ENCODE results near the gene PTPN23. TPM values are rescaled to one million over a fixed set of nuclear protein-coding genes. Genes with fewer than 3 reads are reported as not detected.

The PTPN23 gene
- polyA plus RNA-seq, 1 experiment = 1.3 TPM

DNA sequence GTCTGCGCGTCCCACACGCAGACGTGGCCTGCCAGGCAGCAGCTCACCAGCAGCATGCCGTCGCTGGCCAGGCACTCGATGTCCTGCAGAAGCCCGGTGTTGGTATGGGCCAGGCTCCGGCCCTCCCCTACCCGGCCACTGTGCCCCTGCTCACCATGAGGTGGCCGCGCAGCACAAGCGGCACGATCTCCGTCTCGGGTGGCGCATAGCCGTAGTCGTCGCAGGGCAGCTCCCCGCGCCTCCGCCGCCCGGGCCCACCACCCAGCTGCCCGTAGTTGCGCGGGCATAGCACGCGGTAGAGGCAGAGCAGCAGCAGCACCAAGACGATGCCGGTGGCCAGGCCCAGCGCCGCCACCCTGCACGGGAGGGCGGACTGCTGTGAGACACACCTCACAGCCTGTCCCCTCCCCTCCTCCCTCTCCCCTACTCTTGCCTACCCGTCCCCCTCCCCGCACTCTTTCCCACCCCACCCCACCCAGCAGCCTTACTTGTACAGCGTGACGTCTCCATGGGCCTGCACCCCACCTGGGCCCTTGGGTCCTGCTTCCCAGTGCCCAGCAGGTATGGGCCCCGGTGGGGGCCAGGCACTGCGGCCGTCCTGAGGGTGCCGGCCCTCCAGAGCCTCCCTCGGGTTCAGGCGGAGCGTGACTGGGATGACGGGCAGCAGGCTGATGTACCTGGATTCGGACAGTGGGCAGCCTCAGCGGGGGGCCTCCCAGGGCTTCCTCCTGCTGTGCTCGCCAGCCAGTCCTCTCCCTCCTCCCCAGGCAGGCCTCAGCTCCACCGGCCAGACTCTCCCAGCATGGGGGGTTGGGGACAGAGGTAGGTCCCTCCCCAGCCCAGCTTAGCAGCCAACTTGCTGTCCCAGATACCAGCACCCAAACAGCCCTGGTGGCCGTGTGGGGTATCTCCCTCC lies 37.6 kb downstream of the PTPN23 start:
- DNase-seq (ENCODE audit: low read depth, low spot score) = no peak
- TF ChIP-seq, protein P1, sequence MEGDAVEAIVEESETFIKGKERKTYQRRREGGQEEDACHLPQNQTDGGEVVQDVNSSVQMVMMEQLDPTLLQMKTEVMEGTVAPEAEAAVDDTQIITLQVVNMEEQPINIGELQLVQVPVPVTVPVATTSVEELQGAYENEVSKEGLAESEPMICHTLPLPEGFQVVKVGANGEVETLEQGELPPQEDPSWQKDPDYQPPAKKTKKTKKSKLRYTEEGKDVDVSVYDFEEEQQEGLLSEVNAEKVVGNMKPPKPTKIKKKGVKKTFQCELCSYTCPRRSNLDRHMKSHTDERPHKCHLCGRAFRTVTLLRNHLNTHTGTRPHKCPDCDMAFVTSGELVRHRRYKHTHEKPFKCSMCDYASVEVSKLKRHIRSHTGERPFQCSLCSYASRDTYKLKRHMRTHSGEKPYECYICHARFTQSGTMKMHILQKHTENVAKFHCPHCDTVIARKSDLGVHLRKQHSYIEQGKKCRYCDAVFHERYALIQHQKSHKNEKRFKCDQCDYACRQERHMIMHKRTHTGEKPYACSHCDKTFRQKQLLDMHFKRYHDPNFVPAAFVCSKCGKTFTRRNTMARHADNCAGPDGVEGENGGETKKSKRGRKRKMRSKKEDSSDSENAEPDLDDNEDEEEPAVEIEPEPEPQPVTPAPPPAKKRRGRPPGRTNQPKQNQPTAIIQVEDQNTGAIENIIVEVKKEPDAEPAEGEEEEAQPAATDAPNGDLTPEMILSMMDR (IDR thresholded peaks at IDR 0.05; ENCODE audit: low read depth, low read length) = peak; percentile 23; the same call in 1 of the 2 replicates
- POLR2A ChIA-PET = interaction anchor here (0.5 to 1.4 kb wide), 3 partner anchors 30 to 118 kb away, joined by 3 to 4 read pairs (median 4); no protein-coding TSS in a partner anchor
- H3K9me3 ChIP-seq (ENCODE audit: control insufficient read depth, insufficient read depth, low read length) = no peaks in the 10 kb centered on the region; the same call in 1 of the 2 replicates
- H3K4me3 ChIP-seq (ENCODE audit: low read depth, low read length) = no peak overlapping the region
- H3K27me3 ChIP-seq (ENCODE audit: control insufficient read depth, insufficient read depth, low read length) = no peaks in the 10 kb centered on the region
- no peak overlapping the region for H3K27ac ChIP-seq (ENCODE audit: low read depth, low read length)
- CTCF ChIA-PET = no interaction called here

DNA sequence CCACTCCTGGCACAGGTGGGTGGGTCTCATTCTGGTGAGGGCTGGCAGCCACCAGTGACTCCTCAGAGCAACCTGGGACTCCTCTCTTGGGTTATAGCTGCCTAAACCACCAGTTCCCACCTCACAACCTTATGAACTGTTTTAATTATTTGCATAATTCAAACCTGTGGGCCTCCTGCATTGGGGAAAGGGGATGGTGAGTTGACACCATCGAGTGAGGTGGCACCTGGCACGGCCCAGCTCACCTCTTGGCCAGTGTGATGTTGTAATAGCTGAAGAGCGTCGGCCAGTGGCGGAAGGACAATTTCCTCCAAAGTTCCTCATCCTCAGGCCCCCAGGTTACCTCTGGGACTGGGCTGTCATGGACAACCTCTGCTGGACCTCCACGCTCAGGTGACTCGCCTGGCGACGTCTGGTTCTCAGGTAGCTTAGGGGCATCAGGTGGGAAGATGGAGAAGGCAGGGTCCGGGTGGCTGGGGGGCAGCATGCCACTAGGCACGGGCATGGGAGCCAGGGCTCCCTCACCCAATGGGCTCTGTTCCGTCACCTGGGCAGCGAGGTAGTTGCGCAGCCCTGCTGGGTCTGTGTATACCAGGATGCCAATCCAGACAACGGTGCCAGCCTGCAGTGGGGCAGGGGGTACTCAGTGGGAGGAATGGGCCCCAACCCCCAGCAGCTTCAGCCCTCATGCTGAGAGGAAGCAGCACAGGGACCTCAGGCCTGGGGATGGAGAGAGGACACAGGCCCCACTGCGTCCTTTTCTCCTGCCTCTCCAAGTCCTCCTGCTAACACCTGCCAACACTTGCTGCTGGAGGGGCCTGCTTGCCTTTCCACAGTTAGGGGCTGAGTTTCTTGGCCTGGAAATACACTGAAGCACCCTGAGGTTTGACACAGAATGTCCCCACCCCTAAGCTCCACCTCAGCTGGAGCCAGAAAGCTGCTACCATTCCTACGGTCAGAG lies 38.5 kb downstream of the PTPN23 start:
- CTCF ChIA-PET = interaction anchor here (0.5 to 1.1 kb wide), 3 partner anchors 23 to 102 kb away, joined by 3 to 4 read pairs (median 3); no protein-coding TSS in a partner anchor
- H3K9me3 ChIP-seq (ENCODE audit: control insufficient read depth, insufficient read depth, low read length) = no peaks in the 10 kb centered on the region; the same call in 1 of the 2 replicates
- no peak for DNase-seq (ENCODE audit: low read depth, low spot score)
- POLR2A ChIA-PET = interaction anchor here (0.6 to 1.4 kb wide), 2 partner anchors 29 to 39 kb away, joined by 3 to 4 read pairs; no protein-coding TSS in a partner anchor
- no peak overlapping the region for H3K27ac ChIP-seq (ENCODE audit: low read depth, low read length)
- TF ChIP-seq, protein P1 (IDR thresholded peaks at IDR 0.05; ENCODE audit: low read depth, low read length) = no peak
- no peak overlapping the region for H3K4me3 ChIP-seq (ENCODE audit: low read depth, low read length)
- H3K27me3 ChIP-seq (ENCODE audit: control insufficient read depth, insufficient read depth, low read length) = no peaks in the 10 kb centered on the region

DNA sequence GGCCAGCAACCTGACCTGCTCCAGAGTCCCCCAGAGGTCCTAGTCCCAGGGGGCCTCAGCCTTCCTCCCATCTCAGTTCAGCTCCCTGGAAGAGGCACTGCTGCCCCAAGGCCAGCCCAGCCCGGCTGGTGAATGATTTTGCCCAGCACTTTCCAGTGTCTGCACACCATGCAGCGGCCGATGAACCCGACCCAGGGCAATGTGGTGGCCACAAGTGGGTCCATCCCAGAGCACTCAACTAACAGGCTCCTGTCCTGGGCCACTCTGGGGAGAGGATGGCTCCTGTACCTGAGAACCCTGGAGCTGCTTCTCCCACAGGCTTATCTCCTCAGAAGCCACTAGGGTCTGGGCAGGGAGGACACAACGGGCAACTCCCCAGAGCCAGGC lies 39.2 kb downstream of the PTPN23 start:
- TF ChIP-seq, protein P1 (IDR thresholded peaks at IDR 0.05; ENCODE audit: low read depth, low read length) = no peak
- Histone ChIP-seq H3K27me3 (ENCODE audit: control insufficient read depth, insufficient read depth, low read length) (no peaks in the 10 kb centered on the region), H3K27ac (ENCODE audit: low read depth, low read length) (no peak overlapping the region), H3K9me3 (ENCODE audit: control insufficient read depth, insufficient read depth, low read length) (no peaks in the 10 kb centered on the region; the same call in 1 of the 2 replicates), H3K4me3 (ENCODE audit: low read depth, low read length) (no peak overlapping the region)
- DNase-seq (ENCODE audit: low read depth, low spot score) = no peak
- CTCF ChIA-PET = interaction anchor here (0.5 to 2.3 kb wide), 8 partner anchors 15 to 241 kb away, joined by 3 to 31 read pairs (median 3); partner anchors contain the start of gene SCAP
- POLR2A ChIA-PET = interaction anchor here (1.4 kb wide), 1 partner anchor 40 kb away, joined by 3 read pairs; no protein-coding TSS in a partner anchor

DNA sequence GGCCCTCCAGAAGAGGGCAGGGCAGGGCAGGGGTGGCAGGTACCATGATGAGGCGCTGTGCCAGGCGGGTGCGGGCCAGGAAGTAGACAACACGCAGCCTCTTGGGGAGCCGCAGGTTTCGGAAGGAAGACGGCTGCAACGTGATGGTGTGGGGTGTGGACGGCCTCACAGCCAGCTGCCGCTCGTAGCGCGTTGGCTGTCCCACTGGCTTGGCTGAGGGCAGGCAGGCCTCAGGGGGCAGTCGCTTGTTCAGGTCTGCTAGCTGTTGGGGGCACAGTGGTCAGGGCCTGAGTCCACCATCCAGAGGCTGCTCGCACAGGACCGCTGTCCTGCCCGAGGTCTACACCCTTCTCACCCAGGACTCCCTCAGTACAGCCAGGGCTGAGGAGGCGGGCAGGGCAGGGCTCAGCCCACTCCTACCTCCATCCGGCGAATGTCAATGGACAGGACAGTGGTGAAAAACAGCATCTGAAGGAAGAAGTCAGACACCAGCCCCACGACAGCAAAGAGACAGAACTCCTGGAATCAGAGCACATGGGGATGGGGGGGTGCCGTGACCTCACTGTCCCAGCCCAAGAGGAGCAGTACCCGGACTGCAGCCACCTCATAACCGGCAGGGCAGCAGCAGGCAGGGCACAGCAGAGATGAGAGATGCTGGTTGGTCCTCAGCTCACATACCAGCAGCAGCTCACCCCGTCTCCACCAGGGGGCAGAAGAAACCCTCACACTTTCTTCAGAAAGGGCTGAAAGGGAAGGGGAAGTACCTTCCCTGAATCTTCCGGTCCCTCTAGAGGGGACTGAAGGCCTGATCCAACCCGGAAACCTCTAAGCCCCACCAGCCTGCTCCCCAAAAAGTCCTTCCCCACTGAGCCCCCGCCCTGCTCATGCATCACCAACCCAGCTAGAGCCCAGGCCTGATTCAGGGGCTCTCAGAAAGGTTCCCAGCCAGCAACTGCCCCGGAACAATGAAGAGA lies 40.0 kb downstream of the PTPN23 start:
- H3K27ac ChIP-seq (ENCODE audit: low read depth, low read length) = no peak overlapping the region
- H3K9me3 ChIP-seq (ENCODE audit: control insufficient read depth, insufficient read depth, low read length) = no peaks in the 10 kb centered on the region; the same call in 1 of the 2 replicates
- POLR2A ChIA-PET = interaction anchor here (0.6 to 1.4 kb wide), 3 partner anchors 40 to 404 kb away, joined by 3 to 5 read pairs (median 3); partner anchors contain the start of gene PTPN23
- CTCF ChIA-PET = interaction anchor here (0.5 to 3.1 kb wide), 30 partner anchors 8 to 395 kb away, joined by 3 to 31 read pairs (median 6); partner anchors contain the start of genes ELP6, PTPN23 and SCAP
- TF ChIP-seq, protein P1 (IDR thresholded peaks at IDR 0.05; ENCODE audit: low read depth, low read length) = peak; percentile 95
- no peaks in the 10 kb centered on the region for H3K27me3 ChIP-seq (ENCODE audit: control insufficient read depth, insufficient read depth, low read length)
- DNase-seq (ENCODE audit: low read depth, low spot score) = peak; percentile 61
- H3K4me3 ChIP-seq (ENCODE audit: low read depth, low read length) = no peak overlapping the region

Data from AG04450 (cell line).